Colonic mucosa (tissue), 4 donors: ENCODE measurements around the gene GATA5. TPM values are rescaled to one million over a fixed set of nuclear protein-coding genes. Genes with fewer than 3 reads are reported as not detected.
A peak's percentile ranks its signal among the peaks of the same experiment; 100 is the strongest.

Experiments used
- DNase-seq: peaks from one replicate; pipeline ENCODE4 v3.0.0-alpha.2; 2020
- H3K27ac ChIP-seq: fragments of 200-600 bp; one replicate; pipeline ENCODE4 v1.8.0; 2021
- H3K27me3 ChIP-seq: fragments of 200-600 bp; one replicate; pipeline ENCODE4 v1.8.0; 2021
- H3K36me3 ChIP-seq: fragments of 200-600 bp; one replicate; pipeline ENCODE4 v1.8.0; 2021
- H3K4me1 ChIP-seq: fragments of 200-600 bp; one replicate; pipeline ENCODE4 v1.8.0; 2021; ENCODE audit warnings: mild to moderate bottlenecking
- H3K4me3 ChIP-seq: fragments of 200-600 bp; one replicate; pipeline ENCODE4 v1.8.0; 2021
- H3K9ac ChIP-seq, 2 donors: one replicate each; pipeline ENCODE4 v1.7.0; 2013; ENCODE audit warnings: control low read depth in 2 of 2, low read depth in 2 of 2, low read length in 2 of 2
- H3K9me3 ChIP-seq: fragments of 200-600 bp; one replicate; pipeline ENCODE4 v1.8.0; 2021
- CTCF ChIP-seq: fragments of 200-600 bp; IDR thresholded peaks from one replicate; pipeline ENCODE4 v1.8.0; 2022; ENCODE audit warnings: antibody characterized with exemption, mild to moderate bottlenecking
- intact Hi-C: fragments of 100-400 bp; cut with DNase I; formaldehyde crosslinking; loops from one replicate; pipeline ENCODE4 v1.14.1; 2022
- total RNA-seq, 2 donors: library from RNA; stranded (reverse); fragmentation: NEBNext Ultra II Directional in 1 of 2; extraction: Animal tissue kit (Norgen Biotek cat#: 25700) in 1 of 2; gene quantifications; one replicate each; pipeline ENCODE4 v1.2.1, GENCODE V29; 2021
- donor health status: healthy.
- donor health status: DM: no; HTN: no; CAD: no.
- donor health status: DM: no; HTN: no; CAD: no.

Gene GATA5
- total RNA-seq, 2 donors from 2014 or later, result 0.10 TPM; not detected in 1

- no peak for TF ChIP-seq CTCF
- Histone ChIP-seq H3K4me1 (no peaks in the 10 kb centered on the region), H3K36me3 (no peaks in the 10 kb centered on the region), H3K4me3 (no peak overlapping the region), H3K9ac (no peak overlapping the region), H3K9me3 (no peaks in the 10 kb centered on the region), H3K27me3 (no peaks in the 10 kb centered on the region), H3K27ac (no peak overlapping the region)
- intact Hi-C loops, result loop anchor here (2.0 kb wide), 1 partner anchor 117 kb away; no protein-coding TSS in a partner anchor
- DNase-seq, result no peak
These were observed 26.2 kb upstream of the GATA5 start for GRCh38 chr20:62501801-62502495.

- TF ChIP-seq CTCF, result peak; percentile 77
- no peak overlapping the region for H3K4me3 ChIP-seq
- no peaks in the 10 kb centered on the region for H3K4me1 ChIP-seq
- no peaks in the 10 kb centered on the region for H3K36me3 ChIP-seq
- DNase-seq, result peak; percentile 80
- no peaks in the 10 kb centered on the region for H3K9me3 ChIP-seq
- no peaks in the 10 kb centered on the region for H3K27me3 ChIP-seq
- H3K27ac ChIP-seq, result no peak overlapping the region
- H3K9ac ChIP-seq, result no peak overlapping the region
- intact Hi-C loops, result loop anchor here (1.0 to 2.0 kb wide), 2 partner anchors 118 to 291 kb away; no protein-coding TSS in a partner anchor
These were observed 24.6 kb upstream of the GATA5 start for GRCh38 chr20:62500237-62500864.

GRCh38 chr20:62499758-62500236, 24.0 kb upstream of the GATA5 start:
- no peaks in the 10 kb centered on the region for H3K4me1 ChIP-seq
- no peak overlapping the region for H3K27ac ChIP-seq
- no peaks in the 10 kb centered on the region for H3K9me3 ChIP-seq
- no peak for TF ChIP-seq CTCF
- H3K4me3 ChIP-seq, result no peak overlapping the region
- no peak for DNase-seq
- no peak overlapping the region for H3K9ac ChIP-seq
- intact Hi-C loops, result loop anchor here (1.0 to 10.0 kb wide), 4 partner anchors 87 to 292 kb away; partner anchors contain the start of gene ADRM1
- no peaks in the 10 kb centered on the region for H3K27me3 ChIP-seq
- H3K36me3 ChIP-seq, result no peaks in the 10 kb centered on the region

GRCh38 chr20:62498874-62499273, 23.1 kb upstream of the GATA5 start:
- no peaks in the 10 kb centered on the region for H3K36me3 ChIP-seq
- no peak for TF ChIP-seq CTCF
- no peaks in the 10 kb centered on the region for H3K9me3 ChIP-seq
- DNase-seq, result no peak
- H3K9ac ChIP-seq, result no peak overlapping the region
- H3K4me3 ChIP-seq, result no peak overlapping the region
- H3K27me3 ChIP-seq, result no peaks in the 10 kb centered on the region
- H3K4me1 ChIP-seq, result no peaks in the 10 kb centered on the region
- intact Hi-C loops, result loop anchor here (5.0 to 10.0 kb wide), 2 partner anchors 87 to 194 kb away; partner anchors contain the start of gene ADRM1
- H3K27ac ChIP-seq, result no peak overlapping the region

- no peak overlapping the region for H3K4me3 ChIP-seq
- no peak overlapping the region for H3K9ac ChIP-seq
- no peaks in the 10 kb centered on the region for H3K4me1 ChIP-seq
- no peaks in the 10 kb centered on the region for H3K9me3 ChIP-seq
- no peaks in the 10 kb centered on the region for H3K27me3 ChIP-seq
- DNase-seq, result no peak
- H3K27ac ChIP-seq, result no peak overlapping the region
- no peaks in the 10 kb centered on the region for H3K36me3 ChIP-seq
- peak; percentile 56 for TF ChIP-seq CTCF
- intact Hi-C loops, result loop anchor here (5.0 to 10.0 kb wide), 2 partner anchors 84 to 192 kb away; partner anchors contain the start of gene ADRM1
These were observed 20.9 kb upstream of the GATA5 start for GRCh38 chr20:62496568-62497218.
